Endodermal cell (in vitro differentiated cells): ENCODE results near the gene EXOSC9. TPM values are rescaled to one million over a fixed set of nuclear protein-coding genes. Genes with fewer than 3 reads are reported as not detected.
"Not testable (repeated sequence)": the region's sequence is repeated elsewhere in the genome, so short reads cannot be mapped to it uniquely, and the experiment has no call there.

ENCODE experiments used
- DNase-seq: peaks from one replicate; pipeline ENCODE4 v3.0.0-alpha.2; 2017
- H3K27ac ChIP-seq: 2 replicates; pipeline ENCODE4 v1.5.1; 2013; ENCODE audit warnings: mild to moderate bottlenecking, low read depth, low read length, moderate library complexity
- H3K27me3 ChIP-seq: 2 replicates; pipeline ENCODE4 v1.6.1; 2013; ENCODE audit warnings: mild to moderate bottlenecking, low read length, moderate library complexity; ENCODE audit not compliant: insufficient read depth, control insufficient read depth, poor library complexity, severe bottlenecking
- H3K36me3 ChIP-seq: 2 replicates; pipeline ENCODE4 v1.7.0; 2013; ENCODE audit warnings: mild to moderate bottlenecking, low read length, moderate library complexity; ENCODE audit not compliant: control insufficient read depth, insufficient read depth
- H3K4me1 ChIP-seq: one replicate; pipeline ENCODE4 v1.7.0; 2013; ENCODE audit warnings: low read length; ENCODE audit not compliant: control insufficient read depth, insufficient read depth
- H3K4me3 ChIP-seq: 2 replicates; pipeline ENCODE4 v1.5.1; 2013; ENCODE audit warnings: mild to moderate bottlenecking, low read length, moderate library complexity
- H3K9ac ChIP-seq: 2 replicates; pipeline ENCODE4 v1.6.1; 2013; ENCODE audit warnings: mild to moderate bottlenecking, low read length, moderate library complexity; ENCODE audit not compliant: poor library complexity, severe bottlenecking; ENCODE audit errors: extremely low read depth
- H3K9me3 ChIP-seq: 2 replicates; pipeline ENCODE4 v1.6.1; 2013; ENCODE audit warnings: mild to moderate bottlenecking, low read length, moderate library complexity; ENCODE audit not compliant: control insufficient read depth
- H3K27ac Mint-ChIP-seq: 2 replicates; pipeline ENCODE4 v1.8.0; 2020; ENCODE audit warnings: mixed read lengths
- H3K27me3 Mint-ChIP-seq: 2 replicates; pipeline ENCODE4 v1.8.0; 2021; ENCODE audit warnings: mild to moderate bottlenecking, mixed read lengths; ENCODE audit not compliant: insufficient read depth
- H3K36me3 Mint-ChIP-seq: 2 replicates; pipeline ENCODE4 v1.8.0; 2020; ENCODE audit warnings: low read depth, mixed read lengths
- H3K4me1 Mint-ChIP-seq: 2 replicates; pipeline ENCODE4 v1.8.0; 2020; ENCODE audit warnings: mixed read lengths
- H3K4me3 Mint-ChIP-seq: 2 replicates; pipeline ENCODE4 v1.8.0; 2020; ENCODE audit warnings: mild to moderate bottlenecking, moderate library complexity, mixed read lengths
- H3K9me3 Mint-ChIP-seq: 2 replicates; pipeline ENCODE4 v1.8.0; 2020; ENCODE audit warnings: mild to moderate bottlenecking, mixed read lengths
- WGBS, 2 experiments: methylation state at CpG; one replicate each; pipeline versions ENCODE4 v1.1.5 to v1.1.7; 2013; ENCODE audit warnings: missing lambda C conversion rate in 2 of 2, mixed read lengths in 1 of 2; ENCODE audit not compliant: insufficient coverage in 1 of 2, insufficient read length in 1 of 2; 5-methylcytosine and 5-hydroxymethylcytosine counted together
- long read RNA-seq, 4 experiments: library from polyadenylated mRNA in 2 of 4; library from RNA in 1 of 4; library from capped mRNA in 1 of 4; stranded (forward) in 3 of 4; unstranded in 1 of 4; transcript quantifications; one replicate each; pipeline ENCODE4 v2.0.0, GENCODE V29; 2020 to 2021; ENCODE audit warnings: inconsistent platforms in 1 of 4
- polyA plus RNA-seq, 2 experiments: library from polyadenylated mRNA; stranded (reverse); fragments of 50-300 nt; gene quantifications; one replicate each; pipeline ENCODE4 v1.2.3, GENCODE V29; 2013
- total RNA-seq, 2 donors: library from RNA; stranded (reverse); fragmentation: NEBNext Ultra II Directional in 1 of 2; extraction: Animal tissue kit (Norgen Biotek cat#: 25700) in 1 of 2; gene quantifications; 2 replicates in 1 of 2; 3 replicates in 1 of 2; pipeline ENCODE4 v1.2.1, GENCODE V29; 2021
- TF ChIP-seq, protein P1 (sequence below): fragments of 200-600 bp; sonication (generic); conservative IDR thresholded peaks from 2 replicates; pipeline ENCODE4 v1.5.0; 2021; ENCODE audit warnings: antibody characterized with exemption, mild to moderate bottlenecking

Gene EXOSC9
- 10 to 100 TPM; 47.9 to 69.0 TPM for total RNA-seq
- polyA plus RNA-seq (2013, experiment 1 of 2) = 62.5 TPM
- polyA plus RNA-seq (2013, experiment 2 of 2) = 58.0 TPM
- long read RNA-seq, experiment 1, transcript EXOSC9-201 (12 exons, 1,481 nt) = major isoform, 14 of 52 reads
- long read RNA-seq, experiment 1, transcript EXOSC9-202 (13 exons, 1,529 nt) = minor isoform, 6 of 52 reads
- long read RNA-seq, experiment 1, partial matches to known transcripts = 13 of 52 reads
- long read RNA-seq, experiment 1, other reads (novel, unspliced or antisense) = 18 of 52 reads
- long read RNA-seq, experiment 2, transcript EXOSC9-201 (12 exons, 1,481 nt) = major isoform, 70 of 93 reads
- long read RNA-seq, experiment 2, transcript EXOSC9-202 (13 exons, 1,529 nt) = minor isoform, 5 of 93 reads
- long read RNA-seq, experiment 2, partial matches to known transcripts = 5 of 93 reads
- long read RNA-seq, experiment 2, other reads (novel, unspliced or antisense) = 12 of 93 reads
- long read RNA-seq, experiment 3, transcript EXOSC9-202 (13 exons, 1,529 nt) = minor isoform, 25 of 128 reads
- long read RNA-seq, experiment 3, transcript EXOSC9-201 (12 exons, 1,481 nt) = major isoform, 60 of 128 reads
- long read RNA-seq, experiment 3, partial matches to known transcripts = 24 of 128 reads
- long read RNA-seq, experiment 3, other reads (novel, unspliced or antisense) = 19 of 128 reads
- long read RNA-seq, experiment 4, transcript EXOSC9-202 (13 exons, 1,529 nt) = minor isoform, 12 of 125 reads
- long read RNA-seq, experiment 4, transcript EXOSC9-201 (12 exons, 1,481 nt) = major isoform, 90 of 125 reads
- long read RNA-seq, experiment 4, partial matches to known transcripts = 15 of 125 reads
- long read RNA-seq, experiment 4, other reads (novel, unspliced or antisense) = 8 of 125 reads

DNA sequence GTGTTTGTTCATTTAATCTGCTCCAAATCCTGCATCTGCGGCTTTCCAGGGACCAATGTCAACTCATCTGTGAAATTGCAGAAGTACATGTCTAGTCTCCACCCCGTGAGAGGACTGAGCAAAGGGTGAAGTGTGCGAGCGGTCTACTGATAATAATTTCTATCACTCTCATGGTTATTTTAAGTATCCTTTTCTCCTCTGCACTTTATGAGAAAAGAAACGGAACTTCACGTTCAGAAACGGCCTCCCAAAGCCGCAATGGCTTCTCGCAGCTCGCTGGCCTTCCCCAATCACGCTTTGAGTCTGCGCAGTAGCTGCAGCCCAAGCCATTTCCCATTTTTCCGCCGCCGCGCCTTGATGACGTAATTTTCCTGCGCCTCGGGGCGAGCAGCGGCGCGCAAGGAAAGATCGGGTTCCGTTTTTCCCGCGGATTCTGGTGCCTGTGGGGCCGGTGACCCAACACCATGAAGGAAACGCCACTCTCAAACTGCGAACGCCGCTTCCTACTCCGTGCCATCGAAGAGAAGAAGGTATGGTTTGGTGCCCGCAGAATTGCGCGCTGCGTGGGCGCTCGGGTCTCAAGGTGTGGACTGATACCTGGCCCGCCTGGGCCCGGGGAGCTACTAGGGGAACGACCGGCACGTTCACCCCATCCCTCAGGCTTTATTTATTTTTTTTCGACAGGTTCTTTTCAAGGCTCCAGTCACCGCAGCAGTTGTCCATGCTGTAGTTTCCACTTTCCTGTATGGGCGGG lies at the start of gene EXOSC9:
Gene EXOSC9, plus strand, starts transcription at position 363 of the 754 bp plus-strand sequence. Its CDS starts 102 bp downstream, at position 465.
- H3K4me3 ChIP-seq = peak within 1 kb of the TSS; percentile 93
- Mint-ChIP-seq H3K36me3 (peaks cover 27% of the 10 kb centered on the region), H3K4me3 (peak within 1 kb of the TSS; percentile 86), H3K4me1 (peaks cover 8% of the 10 kb centered on the region), H3K27ac (peak within 1 kb of the TSS; percentile 98), H3K27me3 (peaks cover 4% of the 10 kb centered on the region), H3K9me3 (no peaks in the 10 kb centered on the region)
- 0 to 2% methylated on average over 20 to 48 of the region's 48 CpGs for WGBS, 2 experiments
- DNase-seq = peak; percentile 98
- no peaks in the 10 kb centered on the region for H3K9me3 ChIP-seq
- no peaks in the 10 kb centered on the region for H3K4me1 ChIP-seq
- no peaks in the 10 kb centered on the region for H3K27me3 ChIP-seq
- H3K27ac ChIP-seq = peak within 1 kb of the TSS; percentile 52
- TF ChIP-seq, protein P1, sequence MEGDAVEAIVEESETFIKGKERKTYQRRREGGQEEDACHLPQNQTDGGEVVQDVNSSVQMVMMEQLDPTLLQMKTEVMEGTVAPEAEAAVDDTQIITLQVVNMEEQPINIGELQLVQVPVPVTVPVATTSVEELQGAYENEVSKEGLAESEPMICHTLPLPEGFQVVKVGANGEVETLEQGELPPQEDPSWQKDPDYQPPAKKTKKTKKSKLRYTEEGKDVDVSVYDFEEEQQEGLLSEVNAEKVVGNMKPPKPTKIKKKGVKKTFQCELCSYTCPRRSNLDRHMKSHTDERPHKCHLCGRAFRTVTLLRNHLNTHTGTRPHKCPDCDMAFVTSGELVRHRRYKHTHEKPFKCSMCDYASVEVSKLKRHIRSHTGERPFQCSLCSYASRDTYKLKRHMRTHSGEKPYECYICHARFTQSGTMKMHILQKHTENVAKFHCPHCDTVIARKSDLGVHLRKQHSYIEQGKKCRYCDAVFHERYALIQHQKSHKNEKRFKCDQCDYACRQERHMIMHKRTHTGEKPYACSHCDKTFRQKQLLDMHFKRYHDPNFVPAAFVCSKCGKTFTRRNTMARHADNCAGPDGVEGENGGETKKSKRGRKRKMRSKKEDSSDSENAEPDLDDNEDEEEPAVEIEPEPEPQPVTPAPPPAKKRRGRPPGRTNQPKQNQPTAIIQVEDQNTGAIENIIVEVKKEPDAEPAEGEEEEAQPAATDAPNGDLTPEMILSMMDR = no peak
- peak within 1 kb of the TSS; percentile 89 for H3K9ac ChIP-seq
- H3K36me3 ChIP-seq = peaks cover 35% of the 10 kb centered on the region

DNA sequence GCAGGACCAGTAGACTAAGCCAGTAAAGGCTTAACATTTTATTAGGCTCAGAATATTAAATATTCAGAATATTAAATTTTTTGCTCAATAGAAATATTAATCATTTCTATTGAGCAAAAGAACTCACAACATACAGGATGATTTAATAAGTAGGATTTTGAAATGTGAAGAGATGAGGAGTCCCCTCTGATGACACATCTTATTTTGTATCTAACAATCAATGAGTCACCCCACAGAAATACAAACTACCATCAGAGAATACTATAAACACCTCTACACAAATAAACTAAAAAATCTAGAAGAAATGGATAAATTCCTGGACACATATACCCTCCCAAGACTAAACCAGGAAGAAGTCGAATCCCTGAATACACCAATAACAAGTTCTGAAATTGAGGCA lies 49.0 kb upstream of the EXOSC9 start:
- H3K9ac ChIP-seq, H3K36me3 Mint-ChIP-seq, H3K27ac ChIP-seq, H3K9me3 Mint-ChIP-seq, H3K27me3 ChIP-seq, H3K4me3 Mint-ChIP-seq, H3K36me3 ChIP-seq, H3K4me1 ChIP-seq, H3K4me3 ChIP-seq, H3K9me3 ChIP-seq, H3K4me1 Mint-ChIP-seq, DNase-seq, H3K27ac Mint-ChIP-seq: not testable (repeated sequence)
- 87 to 100% methylated on average over 1 of the region's 1 CpG for WGBS, 2 experiments
- H3K27me3 Mint-ChIP-seq = peaks cover 48% of the 10 kb centered on the region

- no peak overlapping the region for H3K27ac ChIP-seq
- TF ChIP-seq, protein P1 = no peak
- WGBS, 2 experiments = 80 to 93% methylated on average over 1 to 2 of the region's 2 CpGs
- peaks cover 2% of the 10 kb centered on the region for H3K4me1 Mint-ChIP-seq
- peaks cover 49% of the 10 kb centered on the region for H3K27me3 Mint-ChIP-seq
- no peaks in the 10 kb centered on the region for H3K9me3 Mint-ChIP-seq
- no peak overlapping the region for H3K9ac ChIP-seq
- no peaks in the 10 kb centered on the region for H3K36me3 Mint-ChIP-seq
- H3K4me3 ChIP-seq = no peak overlapping the region
- H3K27me3 ChIP-seq = peaks cover 37% of the 10 kb centered on the region
- no peaks in the 10 kb centered on the region for H3K4me1 ChIP-seq
- no peak for DNase-seq
- H3K9me3 ChIP-seq = no peaks in the 10 kb centered on the region
- H3K36me3 ChIP-seq = no peaks in the 10 kb centered on the region
- no peak overlapping the region for H3K27ac Mint-ChIP-seq
- H3K4me3 Mint-ChIP-seq = no peak overlapping the region
These were observed 42.1 kb upstream of the EXOSC9 start for GRCh38 chr4:121758925-121759568.
